Caco-2 (cell line): Measurements from ENCODE around the gene VGLL3. TPM values are rescaled to one million over a fixed set of nuclear protein-coding genes. Genes with fewer than 3 reads are reported as not detected.

Experiments used
- BruUV-seq: library from RNA; stranded (reverse); fragments of 400-500 nt; replicated peaks from 2 replicates; lab custom pipeline; 2021; lab: Mats Ljungman, UMichigan
- CTCF ChIA-PET: fragments of 300-600 bp; sonication (Branson Sonifier 250); formaldehyde crosslinking; loops from one replicate; lab custom pipeline; 2022; ENCODE audit warnings: antibody characterized with exemption; lab: Charles Lee
- POLR2A ChIA-PET: fragments of 300-600 bp; sonication (Branson Sonifier 250); formaldehyde crosslinking; loops from one replicate; lab custom pipeline; 2022; ENCODE audit warnings: antibody characterized with exemption; lab: Charles Lee
- DNase-seq, 2 experiments: peaks; one replicate each; pipeline versions ENCODE4 v3.0.0 to v3.0.0-alpha.2; 2020 to 2022
- H3K27me3 ChIP-seq: replicated peaks from 2 replicates; pipeline ENCODE4 v1.6.0; 2011; ENCODE audit warnings: low read length; ENCODE audit not compliant: control insufficient read depth, insufficient read depth
- H3K36me3 ChIP-seq: 2 replicates; pipeline ENCODE4 v1.5.1; 2011; ENCODE audit warnings: low read length; ENCODE audit not compliant: control insufficient read depth, insufficient read depth
- H3K4me1 ChIP-seq: fragments of 250-450 bp; sonication (Bioruptor Pico); 2 replicates; pipeline ENCODE4 v1.5.1; 2020; ENCODE audit warnings: mild to moderate bottlenecking
- H3K4me3 ChIP-seq: 2 replicates; pipeline ENCODE4 v1.5.1; 2011; ENCODE audit warnings: low read depth, mild to moderate bottlenecking, control low read depth, low read length
- H3K9me3 ChIP-seq: fragments of 250-450 bp; sonication (Bioruptor Pico); 2 replicates; pipeline ENCODE4 v1.5.1; 2020; ENCODE audit warnings: mild to moderate bottlenecking, moderate library complexity
- H3K27ac Mint-ChIP-seq: one replicate; pipeline ENCODE4 v1.8.0; 2022; ENCODE audit warnings: mixed read lengths; ENCODE audit not compliant: unreplicated experiment
- H3K27me3 Mint-ChIP-seq: one replicate; pipeline ENCODE4 v1.8.0; 2022; ENCODE audit warnings: mixed read lengths; ENCODE audit not compliant: insufficient read depth, unreplicated experiment
- H3K36me3 Mint-ChIP-seq: one replicate; pipeline ENCODE4 v1.8.0; 2022; ENCODE audit warnings: mild to moderate bottlenecking, mixed read lengths; ENCODE audit not compliant: insufficient read depth, unreplicated experiment
- H3K4me1 Mint-ChIP-seq: one replicate; pipeline ENCODE4 v1.8.0; 2022; ENCODE audit warnings: low read depth, mixed read lengths; ENCODE audit not compliant: unreplicated experiment
- H3K4me3 Mint-ChIP-seq: one replicate; pipeline ENCODE4 v1.8.0; 2022; ENCODE audit warnings: mild to moderate bottlenecking, moderate library complexity, mixed read lengths; ENCODE audit not compliant: unreplicated experiment
- H3K9me3 Mint-ChIP-seq: one replicate; pipeline ENCODE4 v1.8.0; 2022; ENCODE audit warnings: mixed read lengths; ENCODE audit not compliant: unreplicated experiment
- CTCF ChIP-seq, 2 experiments: fragments of 200-600 bp in 1 of 2; IDR thresholded peaks; 1 replicate in 1 of 2; 2 replicates in 1 of 2; pipeline versions ENCODE4 v1.5.1 to v1.8.0; 2011 to 2022; ENCODE audit warnings: antibody characterized with exemption in 1 of 2, control low read depth in 1 of 2, inconsistent platforms in 1 of 2, low read depth in 1 of 2, low read length in 1 of 2, mild to moderate bottlenecking in 1 of 2, moderate library complexity in 1 of 2; ENCODE audit not compliant: insufficient read depth in 1 of 2, severe bottlenecking in 1 of 2, unreplicated experiment in 1 of 2
- intact Hi-C: fragments of 100-400 bp; cut with micrococcal nuclease; formaldehyde crosslinking; loops from one replicate; pipeline ENCODE4 v1.10.0; 2022; ENCODE audit not compliant: unreplicated experiment
- total RNA-seq: library from RNA; stranded (reverse); gene quantifications from 2 replicates; pipeline ENCODE4 v1.2.3, GENCODE V29; 2022

The VGLL3 gene
- total RNA-seq, 1 experiment from 2014 or later, result 8.2 TPM

- no peaks in the 10 kb centered on the region for H3K27me3 Mint-ChIP-seq
- H3K4me1 Mint-ChIP-seq, result peaks cover 8% of the 10 kb centered on the region
- no peaks in the 10 kb centered on the region for H3K36me3 Mint-ChIP-seq
- no TSS peak for BruUV-seq
- no peak for DNase-seq
- CTCF ChIA-PET, result interaction anchor here (0.9 kb wide), 1 partner anchor 101 kb away, joined by 3 read pairs; no protein-coding TSS in a partner anchor
- Histone ChIP-seq H3K27me3 (no peaks in the 10 kb centered on the region; the same call in 1 of the 2 replicates), H3K36me3 (no peaks in the 10 kb centered on the region), H3K4me3 (no peak overlapping the region), H3K4me1 (peaks cover 5% of the 10 kb centered on the region; the same call in 1 of the 2 replicates), H3K9me3 (no peaks in the 10 kb centered on the region)
- H3K9me3 Mint-ChIP-seq, result no peaks in the 10 kb centered on the region
- TF ChIP-seq CTCF (IDR thresholded peaks at IDR 0.05; ENCODE audit: insufficient read depth in 1 of 2, low read depth in 1 of 2, low read length in 1 of 2, severe bottlenecking in 1 of 2, unreplicated experiment in 1 of 2), result no peak
- POLR2A ChIA-PET, result no interaction called here
- H3K27ac Mint-ChIP-seq, result no peak overlapping the region
- intact Hi-C loops, result no loop called here
- H3K4me3 Mint-ChIP-seq, result no peak overlapping the region
Observed at GRCh38 chr3:86985181-86985826, 5.6 kb downstream of the VGLL3 start.

- CTCF ChIA-PET, result no interaction called here
- intact Hi-C loops, result no loop called here
- no peak for TF ChIP-seq CTCF (IDR thresholded peaks at IDR 0.05; ENCODE audit: insufficient read depth in 1 of 2, low read depth in 1 of 2, low read length in 1 of 2, severe bottlenecking in 1 of 2, unreplicated experiment in 1 of 2)
- Mint-ChIP-seq H3K9me3 (no peaks in the 10 kb centered on the region), H3K4me3 (no peak overlapping the region), H3K36me3 (no peaks in the 10 kb centered on the region), H3K27me3 (no peaks in the 10 kb centered on the region), H3K4me1 (no peaks in the 10 kb centered on the region), H3K27ac (no peak overlapping the region)
- H3K27me3 ChIP-seq, result no peaks in the 10 kb centered on the region
- no peaks in the 10 kb centered on the region for H3K9me3 ChIP-seq
- no peaks in the 10 kb centered on the region for H3K36me3 ChIP-seq
- BruUV-seq, result no TSS peak
- POLR2A ChIA-PET, result no interaction called here
- no peak for DNase-seq
- no peaks in the 10 kb centered on the region for H3K4me1 ChIP-seq
- H3K4me3 ChIP-seq, result no peak overlapping the region
Observed at GRCh38 chr3:86984271-86984670, 6.7 kb downstream of the VGLL3 start.

- intact Hi-C loops, result no loop called here
- Histone ChIP-seq H3K4me3 (no peak overlapping the region), H3K36me3 (no peaks in the 10 kb centered on the region), H3K9me3 (no peaks in the 10 kb centered on the region), H3K27me3 (no peaks in the 10 kb centered on the region), H3K4me1 (no peaks in the 10 kb centered on the region)
- DNase-seq, result no peak
- no peaks in the 10 kb centered on the region for H3K9me3 Mint-ChIP-seq
- ChIA-PET CTCF (no interaction called here), POLR2A (no interaction called here)
- no peak for TF ChIP-seq CTCF (IDR thresholded peaks at IDR 0.05; ENCODE audit: insufficient read depth in 1 of 2, low read depth in 1 of 2, low read length in 1 of 2, severe bottlenecking in 1 of 2, unreplicated experiment in 1 of 2)
- BruUV-seq, result no TSS peak
- H3K36me3 Mint-ChIP-seq, result no peaks in the 10 kb centered on the region
- H3K27ac Mint-ChIP-seq, result no peak overlapping the region
- H3K27me3 Mint-ChIP-seq, result no peaks in the 10 kb centered on the region
- no peak overlapping the region for H3K4me3 Mint-ChIP-seq
- no peaks in the 10 kb centered on the region for H3K4me1 Mint-ChIP-seq
Observed at GRCh38 chr3:86982883-86983282, 8.1 kb downstream of the VGLL3 start.
